ENCODE measurements around the gene AQP12A.
"Not testable (repeated sequence)": the region's sequence is repeated elsewhere in the genome, so short reads cannot be mapped to it uniquely, and the experiment has no call there.

Gene AQP12A

GRCh38 chr2:240687741-240688552 lies 3.7 kb upstream of the AQP12A start:
- DNase-seq (ENCODE audit: low read depth in 2 of 2): no peak

GRCh38 chr2:240688553-240688919 lies 3.1 kb upstream of the AQP12A start:
- no peak for DNase-seq (ENCODE audit: low read depth in 2 of 2)

GRCh38 chr2:240689975-240690374 lies 1.7 kb upstream of the AQP12A start:
- DNase-seq (ENCODE audit: low read depth in 2 of 2): no peak

DNA sequence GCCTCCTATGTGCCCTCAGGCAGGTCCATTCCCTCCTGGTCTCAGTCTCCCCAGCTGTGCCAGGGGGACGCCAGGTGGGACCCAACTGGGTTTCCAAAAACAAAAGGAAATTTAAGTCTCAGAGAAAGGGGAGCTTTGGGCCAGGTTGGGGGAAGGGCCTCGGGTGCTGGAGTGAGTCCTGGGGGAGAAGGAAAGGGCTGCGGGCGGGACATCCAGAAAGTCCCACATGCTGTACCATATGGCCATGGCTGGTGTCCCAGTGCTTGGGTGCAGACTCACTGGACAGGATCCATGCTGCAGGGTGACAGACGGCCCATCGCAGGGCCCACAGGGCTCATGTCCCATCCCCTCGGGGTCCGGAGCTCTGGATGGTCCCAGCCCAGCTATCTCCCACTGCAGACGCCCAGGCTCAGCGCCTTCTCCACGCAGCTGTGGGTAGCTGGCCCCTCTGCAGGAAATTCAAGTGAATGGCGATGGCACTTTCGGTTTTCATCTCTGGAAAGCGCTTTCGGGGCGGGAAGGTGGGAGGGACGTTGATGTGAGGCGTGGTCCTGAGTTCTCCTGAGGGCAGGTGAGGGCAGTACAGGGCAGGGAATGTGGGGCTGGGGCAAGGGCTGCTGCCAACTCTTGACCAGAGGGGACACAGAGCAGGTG lies 1.1 kb upstream of the AQP12A start:
- DNase-seq (ENCODE audit: low read depth in 2 of 2): not testable (repeated sequence)

DNA sequence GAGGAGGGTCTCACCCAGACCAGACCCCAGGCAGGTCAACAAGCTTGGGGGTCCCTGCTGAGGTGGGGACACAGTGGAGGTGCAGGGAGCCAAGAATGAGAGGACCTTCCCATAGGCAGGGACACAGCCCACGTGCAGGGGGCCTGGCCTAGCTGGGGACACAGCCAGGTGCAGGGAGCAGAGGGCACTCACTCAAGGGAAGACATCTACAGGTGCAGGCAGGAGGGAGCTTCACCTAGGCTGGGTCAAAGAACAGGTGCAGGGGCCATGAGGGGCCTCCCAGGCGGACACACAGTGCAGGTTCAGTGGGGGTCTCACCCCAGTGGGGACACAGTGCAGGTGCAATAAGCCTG lies 615 bp upstream of the AQP12A start:
- not testable (repeated sequence) for DNase-seq (ENCODE audit: low read depth in 2 of 2)

GRCh38 chr2:240692583-240693561 lies 1.2 kb downstream of the AQP12A start:
- not testable (repeated sequence) for DNase-seq (ENCODE audit: low read depth in 2 of 2)

GRCh38 chr2:240694304-240694703 lies 2.6 kb downstream of the AQP12A start:
- not testable (repeated sequence) for DNase-seq (ENCODE audit: low read depth in 2 of 2)

GRCh38 chr2:240695593-240695992 lies 3.9 kb downstream of the AQP12A start:
- not testable (repeated sequence) for DNase-seq (ENCODE audit: low read depth in 2 of 2)

- not testable (repeated sequence) for DNase-seq (ENCODE audit: low read depth in 2 of 2)
Measured at GRCh38 chr2:240696469-240696868, 4.8 kb downstream of the AQP12A start.

DNA sequence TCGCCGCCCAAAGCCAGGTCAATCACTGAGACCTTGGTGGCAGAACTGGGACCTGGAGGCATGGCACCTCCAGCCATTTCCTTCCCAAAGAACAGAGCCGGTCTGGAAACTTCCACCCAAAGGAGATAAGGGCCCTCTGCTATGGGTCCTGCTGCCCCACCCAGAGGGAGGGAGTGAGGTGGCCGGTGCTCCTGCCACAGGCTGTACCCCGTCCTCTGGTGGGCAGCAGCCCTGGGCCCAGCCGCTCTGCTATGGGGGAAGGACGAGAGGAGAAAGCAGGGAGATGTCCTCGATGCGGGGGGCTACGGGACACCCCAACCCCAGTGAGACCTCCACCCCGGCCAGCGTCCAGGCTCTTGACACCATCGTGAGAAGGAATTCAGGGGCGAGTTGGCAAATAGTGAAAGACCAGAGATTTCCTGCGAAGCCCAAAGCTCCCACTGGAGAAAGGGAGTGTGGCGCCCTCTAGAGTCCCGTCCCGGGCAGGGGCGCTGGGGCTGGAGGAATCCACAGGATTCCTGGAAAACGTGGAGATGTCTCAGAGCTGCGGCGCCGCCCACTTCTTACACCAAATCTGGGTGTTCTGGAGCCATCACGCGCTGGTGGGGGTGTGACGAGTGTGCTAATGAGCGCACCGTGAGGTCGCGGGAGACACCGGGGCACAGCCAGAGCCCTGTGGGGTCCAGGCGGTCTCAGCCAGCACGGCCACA lies 7.3 kb downstream of the AQP12A start:
- DNase-seq (ENCODE audit: low read depth in 2 of 2): not testable (repeated sequence)

- not testable (repeated sequence) for DNase-seq (ENCODE audit: low read depth in 2 of 2)
Measured at GRCh38 chr2:240699835-240700234, 8.2 kb downstream of the AQP12A start.

DNA sequence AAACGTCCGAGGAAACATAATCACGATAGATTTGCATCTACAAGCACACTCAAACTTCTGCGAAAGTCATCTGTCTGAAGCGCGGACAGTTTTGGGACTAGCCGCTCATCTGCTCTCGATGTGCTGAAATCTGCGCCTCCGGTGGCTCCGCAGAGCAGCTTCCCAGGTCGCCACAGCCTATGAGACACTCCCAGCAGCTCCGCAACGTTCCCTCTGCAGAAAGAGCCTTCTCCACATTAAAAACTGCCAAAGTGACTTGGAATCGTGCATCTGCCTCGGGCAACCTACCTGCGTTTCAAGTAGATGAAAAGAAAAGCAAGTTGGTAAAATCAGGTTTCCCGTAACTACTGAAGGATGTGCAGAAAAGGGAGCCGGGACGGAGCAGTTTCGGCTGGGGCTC lies 8.9 kb downstream of the AQP12A start:
- DNase-seq (ENCODE audit: low read depth in 2 of 2): not testable (repeated sequence)

- DNase-seq (ENCODE audit: low read depth in 2 of 2): no peak
Measured at GRCh38 chr2:240701091-240701735, 9.5 kb downstream of the AQP12A start.

- DNase-seq (ENCODE audit: low read depth in 2 of 2): no peak
Measured at GRCh38 chr2:240701736-240702639, 10.3 kb downstream of the AQP12A start.

GRCh38 chr2:240702640-240703011 lies 11.0 kb downstream of the AQP12A start:
- no peak for DNase-seq (ENCODE audit: low read depth in 2 of 2)

DNA sequence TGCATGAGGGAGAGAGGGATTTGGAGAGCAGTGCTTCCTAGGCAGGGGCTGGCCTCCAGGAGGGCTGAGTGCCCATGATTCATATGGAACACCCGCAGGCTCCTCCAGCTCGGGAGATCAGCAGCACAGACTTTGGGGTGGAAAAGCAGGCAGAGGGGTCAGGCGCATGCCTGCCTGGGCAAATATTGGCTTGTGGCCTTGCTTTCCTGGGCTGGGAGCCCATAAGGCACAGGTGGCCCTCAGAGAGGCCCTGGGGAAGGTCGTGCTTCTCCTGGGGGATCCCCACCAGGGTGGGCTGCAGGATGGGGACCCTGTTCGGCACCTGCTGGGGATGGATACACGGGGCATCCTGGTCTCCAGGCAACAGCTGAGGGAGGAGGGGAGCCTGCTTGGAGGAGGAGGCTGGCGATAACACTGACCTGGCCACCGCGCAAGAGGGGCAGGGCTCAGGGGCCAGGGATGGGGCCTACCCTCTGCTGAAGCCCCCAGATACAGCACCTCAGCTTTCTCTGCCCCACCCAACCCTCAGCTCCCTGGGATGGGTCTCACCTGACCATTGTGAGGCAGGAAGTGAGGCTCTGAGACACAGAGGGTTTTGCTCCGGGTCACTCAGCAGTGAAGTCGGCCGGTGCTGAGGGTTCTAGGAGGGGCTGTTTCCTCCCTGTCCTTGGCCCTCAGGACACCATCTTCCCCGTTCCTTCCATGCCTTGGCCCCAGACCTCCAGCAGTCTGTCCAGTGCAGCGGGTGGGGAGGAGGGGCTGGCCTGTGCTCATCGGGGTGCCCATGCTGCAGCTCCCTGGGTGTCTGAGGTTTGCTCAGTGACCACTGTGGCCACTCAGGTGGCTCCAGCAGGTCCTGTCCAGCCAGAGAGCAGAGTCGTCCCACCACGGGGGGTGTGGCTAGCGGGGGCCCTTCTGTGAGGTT lies 12.0 kb downstream of the AQP12A start:
- no peak for DNase-seq (ENCODE audit: low read depth in 2 of 2)

DNA sequence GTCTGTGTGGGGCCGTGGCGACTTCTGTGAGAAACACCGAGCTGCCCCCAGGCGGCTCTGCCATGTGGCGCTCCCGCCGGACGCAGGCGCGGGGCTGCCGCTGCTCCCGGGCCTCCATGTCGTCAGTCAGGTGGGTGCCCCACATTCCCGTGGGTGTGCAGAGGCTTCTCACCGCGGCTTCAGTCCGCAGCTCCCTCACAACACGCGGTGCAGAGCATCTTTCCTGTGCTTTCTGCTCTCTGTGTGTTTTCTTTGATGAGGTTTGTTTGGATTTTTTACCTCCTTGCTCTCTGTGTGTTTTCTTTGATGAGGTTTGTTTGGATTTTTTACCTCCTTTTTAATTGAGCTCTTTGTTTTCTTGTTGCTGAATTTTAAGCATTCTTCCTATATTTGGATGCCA lies 13.0 kb downstream of the AQP12A start:
- peak; percentile 9 to 18 for DNase-seq (ENCODE audit: low read depth in 2 of 2)

GRCh38 chr2:240705204-240705791 lies 13.6 kb downstream of the AQP12A start:
- DNase-seq (ENCODE audit: low read depth in 2 of 2): no peak

Measured in stimulated activated CD4-positive, alpha-beta T cell treated with anti-CD3 and anti-CD28 coated beads, Interleukin-4, amount 100 ng/mL, for 48 hours (primary cell).